Endothelial cell of umbilical vein (primary cell): ENCODE measurements around the gene PMVK.

Experiments
- CTCF ChIP-seq, 2 donors: IDR thresholded peaks; 1 replicate in 1 of 2; 2 replicates in 1 of 2; pipeline ENCODE4 v1.5.1; 2011; ENCODE audit warnings: low read length in 2 of 2, mild to moderate bottlenecking in 2 of 2, moderate library complexity in 2 of 2, control low read depth in 1 of 2, inconsistent platforms in 1 of 2, low read depth in 1 of 2; ENCODE audit not compliant: insufficient read depth in 1 of 2; ENCODE audit errors: extremely low read depth in 1 of 2
- EZH2 ChIP-seq: IDR thresholded peaks from 2 replicates; pipeline ENCODE4 v1.6.1; 2012; ENCODE audit warnings: borderline replicate concordance, low read depth, mild to moderate bottlenecking, moderate library complexity, low read length, inconsistent platforms; ENCODE audit not compliant: severe bottlenecking
- JUN ChIP-seq: IDR thresholded peaks from 2 replicates; pipeline ENCODE4 v1.6.1; 2011; ENCODE audit warnings: borderline replicate concordance, low read depth; ENCODE audit not compliant: insufficient read length, insufficient read depth
- MYC ChIP-seq: IDR thresholded peaks from one replicate; pipeline ENCODE4 v1.6.1; 2011; ENCODE audit warnings: mild to moderate bottlenecking, low read depth, low read length
- POLR2A ChIP-seq: IDR thresholded peaks from 2 replicates; pipeline ENCODE4 v1.6.1; 2012; ENCODE audit warnings: low read depth, mild to moderate bottlenecking, control low read depth, low read length

DNA sequence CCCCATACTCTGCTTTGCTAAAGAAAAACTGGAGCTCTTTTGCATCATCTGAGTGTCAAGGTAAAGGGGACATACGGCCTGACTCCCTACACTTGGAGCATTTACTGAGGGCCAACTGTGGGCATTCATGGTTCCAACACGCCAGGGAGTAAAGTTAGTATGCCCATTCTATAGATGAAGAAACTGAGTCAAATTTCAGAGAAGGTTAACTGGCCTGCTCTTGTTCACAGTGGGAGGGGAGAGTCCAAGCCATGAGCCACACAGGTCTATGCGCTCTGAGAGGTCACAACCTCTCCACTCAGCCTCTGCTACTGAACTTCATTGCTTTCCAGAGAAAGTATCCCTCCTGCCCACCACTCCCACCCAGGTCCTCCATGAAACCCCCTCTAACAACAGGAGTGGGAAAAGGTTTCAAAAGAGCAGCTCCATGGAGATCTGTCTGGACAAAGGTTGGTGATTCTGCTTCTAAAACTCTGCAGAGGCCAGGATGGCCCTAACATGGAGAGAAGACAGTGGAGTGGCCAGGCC, 59.6 kb downstream of the PMVK start:
- TF ChIP-seq POLR2A (no peak), MYC (no peak), EZH2 (no peak), JUN (no peak), CTCF (IDR thresholded peaks at IDR 0.05; ENCODE audit: extremely low read depth in 1 of 2, insufficient read depth in 1 of 2, low read depth in 1 of 2, low read length in 2 of 2) (no peak)
